WTC11 (cell line): ENCODE data around the gene RXRA. TPM values are rescaled to one million over a fixed set of nuclear protein-coding genes. Genes with fewer than 3 reads are reported as not detected.

Experiments used
- ATAC-seq: fragments of 200-7000 bp; cut with Tn5 transposase; 2 replicates; pipeline ENCODE4 v1.10.0; 2021; ENCODE audit warnings: mild to moderate bottlenecking, moderate library complexity
- CTCF ChIA-PET: fragments of 300-600 bp; sonication (Branson Sonifier 250); formaldehyde crosslinking; loops from one replicate; lab custom pipeline; 2021; ENCODE audit warnings: antibody characterized with exemption; lab: Charles Lee
- POLR2A ChIA-PET: fragments of 350-600 bp; sonication (Branson Sonifier 250); formaldehyde crosslinking; loops from one replicate; lab custom pipeline; 2021; ENCODE audit warnings: antibody characterized with exemption; lab: Charles Lee
- DNase-seq: peaks from one replicate; pipeline ENCODE4 v3.0.0; 2021; ENCODE audit warnings: low spot score
- H3K27ac Mint-ChIP-seq: 2 replicates; pipeline ENCODE4 v1.8.0; 2021; ENCODE audit warnings: mixed read lengths
- H3K27me3 Mint-ChIP-seq: 2 replicates; pipeline ENCODE4 v1.8.0; 2021; ENCODE audit warnings: low read depth, mild to moderate bottlenecking, moderate library complexity, mixed read lengths
- H3K36me3 Mint-ChIP-seq: 2 replicates; pipeline ENCODE4 v1.8.0; 2021; ENCODE audit warnings: mixed read lengths
- H3K4me1 Mint-ChIP-seq: 2 replicates; pipeline ENCODE4 v1.8.0; 2022; ENCODE audit warnings: mixed read lengths
- H3K4me3 Mint-ChIP-seq: 2 replicates; pipeline ENCODE4 v1.8.0; 2021; ENCODE audit warnings: mild to moderate bottlenecking, moderate library complexity, mixed read lengths
- H3K9me3 Mint-ChIP-seq: 2 replicates; pipeline ENCODE4 v1.8.0; 2021; ENCODE audit warnings: mixed read lengths
- ATF1 ChIP-seq: sonication (generic); formaldehyde crosslinking; IDR thresholded peaks from 2 replicates; pipeline ENCODE4 v1.8.1; 2023; ENCODE audit warnings: mild to moderate bottlenecking, moderate library complexity, missing genetic modification reagents
- CDX4 ChIP-seq: fragments of 250-450 bp; sonication (Bioruptor Pico); IDR thresholded peaks from 2 replicates; pipeline ENCODE4 v1.9.0; 2021; ENCODE audit warnings: moderate library complexity, mild to moderate bottlenecking, inconsistent platforms, borderline replicate concordance
- CREB1 ChIP-seq: sonication (generic); formaldehyde crosslinking; IDR thresholded peaks from 2 replicates; pipeline ENCODE4 v1.8.0; 2023; ENCODE audit warnings: mild to moderate bottlenecking, missing genetic modification reagents
- E2F5 ChIP-seq: sonication (generic); formaldehyde crosslinking; IDR thresholded peaks from 2 replicates; pipeline ENCODE4 v1.8.1; 2022; ENCODE audit warnings: mild to moderate bottlenecking, moderate library complexity, missing genetic modification reagents
- ETV6 ChIP-seq: sonication (generic); formaldehyde crosslinking; IDR thresholded peaks from 2 replicates; pipeline ENCODE4 v1.8.1; 2022; ENCODE audit warnings: mild to moderate bottlenecking, missing genetic modification reagents
- FOXJ3 ChIP-seq: sonication (generic); formaldehyde crosslinking; IDR thresholded peaks from 2 replicates; pipeline ENCODE4 v1.9.0; 2021; ENCODE audit warnings: missing genetic modification reagents, mild to moderate bottlenecking, borderline replicate concordance
- FOXK1 ChIP-seq: sonication (generic); formaldehyde crosslinking; IDR thresholded peaks from 2 replicates; pipeline ENCODE4 v1.8.0; 2022; ENCODE audit warnings: mild to moderate bottlenecking, moderate library complexity, missing genetic modification reagents
- MLX ChIP-seq: sonication (generic); formaldehyde crosslinking; IDR thresholded peaks from 2 replicates; pipeline ENCODE4 v1.8.1; 2023; ENCODE audit warnings: mild to moderate bottlenecking, missing genetic modification reagents, moderate library complexity
- NFYB ChIP-seq: sonication (generic); formaldehyde crosslinking; conservative IDR thresholded peaks from 2 replicates; pipeline ENCODE4 v1.8.0; 2022; ENCODE audit warnings: low read depth, missing genetic modification reagents
- NR2C2 ChIP-seq: sonication (generic); formaldehyde crosslinking; IDR thresholded peaks from 2 replicates; pipeline ENCODE4 v1.8.0; 2022; ENCODE audit warnings: mild to moderate bottlenecking, missing genetic modification reagents
- OVOL2 ChIP-seq: fragments of 250-450 bp; sonication (Bioruptor Pico); IDR thresholded peaks from 2 replicates; pipeline ENCODE4 v1.9.0; 2021; ENCODE audit warnings: mild to moderate bottlenecking, borderline replicate concordance
- TEAD1 ChIP-seq: sonication (generic); formaldehyde crosslinking; IDR thresholded peaks from 2 replicates; pipeline ENCODE4 v1.8.0; 2022; ENCODE audit warnings: mild to moderate bottlenecking, missing genetic modification reagents
- TEAD4 ChIP-seq: sonication (generic); formaldehyde crosslinking; IDR thresholded peaks from 2 replicates; pipeline ENCODE4 v1.8.0; 2022; ENCODE audit warnings: mild to moderate bottlenecking, missing genetic modification reagents
- ZNF232 ChIP-seq: sonication (generic); formaldehyde crosslinking; IDR thresholded peaks from 2 replicates; pipeline ENCODE4 v1.8.0; 2022; ENCODE audit warnings: mild to moderate bottlenecking, missing genetic modification reagents
- ZNF263 ChIP-seq: sonication (generic); formaldehyde crosslinking; IDR thresholded peaks from 2 replicates; pipeline ENCODE4 v1.8.1; 2022; ENCODE audit warnings: low read depth, mild to moderate bottlenecking, moderate library complexity, missing genetic modification reagents
- ZNF317 ChIP-seq: sonication (generic); formaldehyde crosslinking; IDR thresholded peaks from 2 replicates; pipeline ENCODE4 v1.8.1; 2023; ENCODE audit warnings: low read depth, mild to moderate bottlenecking, moderate library complexity, missing genetic modification reagents, borderline replicate concordance
- ZNF423 ChIP-seq: fragments of 250-450 bp; sonication (Bioruptor Pico); IDR thresholded peaks from 2 replicates; pipeline ENCODE4 v2.1.2; 2022; ENCODE audit warnings: mild to moderate bottlenecking, moderate library complexity
- ZNF425 ChIP-seq: fragments of 250-450 bp; sonication (Bioruptor Pico); conservative IDR thresholded peaks from 2 replicates; pipeline ENCODE4 v1.9.0; 2021; ENCODE audit warnings: mild to moderate bottlenecking
- ZNF512 ChIP-seq: sonication (generic); formaldehyde crosslinking; IDR thresholded peaks from 2 replicates; pipeline ENCODE4 v1.8.1; 2022; ENCODE audit warnings: missing genetic modification reagents, borderline replicate concordance
- ZNF671 ChIP-seq: fragments of 250-450 bp; sonication (Bioruptor Pico); IDR thresholded peaks from 2 replicates; pipeline ENCODE4 v1.8.0; 2021; ENCODE audit warnings: mild to moderate bottlenecking
- total RNA-seq: library from RNA; stranded (reverse); gene quantifications from 3 replicates; pipeline ENCODE4 v1.2.3, GENCODE V29; 2021

Gene RXRA
- total RNA-seq, 1 experiment from 2014 or later = 27.5 TPM

- TF ChIP-seq CDX4 = no peak
Observed at GRCh38 chr9:134384811-134385479, 58.7 kb downstream of the RXRA start (continued).

GRCh38 chr9:134385915-134386314 lies 59.7 kb downstream of the RXRA start:
- Mint-ChIP-seq H3K27me3 (no peaks in the 10 kb centered on the region), H3K4me1 (peaks cover 5% of the 10 kb centered on the region), H3K27ac (no peak overlapping the region), H3K9me3 (no peaks in the 10 kb centered on the region), H3K36me3 (no peaks in the 10 kb centered on the region), H3K4me3 (no peak overlapping the region)
- CTCF ChIA-PET = no interaction called here
- no peak for TF ChIP-seq NFYB (CRISPR knock-in tag)
- TF ChIP-seq ETV6 (CRISPR knock-in tag) = no peak
- TF ChIP-seq NR2C2 (CRISPR knock-in tag) = no peak
- no peak for TF ChIP-seq CREB1 (CRISPR knock-in tag)
- TF ChIP-seq OVOL2 (CRISPR knock-in tag) = no peak
- TF ChIP-seq ZNF425 = no peak
- no peak for TF ChIP-seq TEAD1 (CRISPR knock-in tag)
- no peak for TF ChIP-seq ZNF263 (CRISPR knock-in tag)
- TF ChIP-seq ZNF671 (CRISPR knock-in tag) = no peak
- no peak for TF ChIP-seq CDX4
- TF ChIP-seq ZNF232 = no peak
- no peak for TF ChIP-seq TEAD4 (CRISPR knock-in tag)
- TF ChIP-seq FOXK1 (CRISPR knock-in tag) = no peak
- TF ChIP-seq ATF1 (CRISPR knock-in tag) = no peak
- no peak for DNase-seq
- POLR2A ChIA-PET = no interaction called here
- no peak for ATAC-seq

GRCh38 chr9:134386951-134387831 lies 60.9 kb downstream of the RXRA start:
- H3K27me3 Mint-ChIP-seq = no peaks in the 10 kb centered on the region
- CTCF ChIA-PET = interaction anchor here (1.5 kb wide), 1 partner anchor 212 kb away, joined by 3 read pairs; no protein-coding TSS in a partner anchor
- H3K27ac Mint-ChIP-seq = no peak overlapping the region
- H3K36me3 Mint-ChIP-seq = no peaks in the 10 kb centered on the region
- no peak for ATAC-seq
- H3K4me3 Mint-ChIP-seq = no peak overlapping the region
- no peaks in the 10 kb centered on the region for H3K9me3 Mint-ChIP-seq
- POLR2A ChIA-PET = no interaction called here
- no peak for DNase-seq
- TF ChIP-seq ZNF423 (CRISPR knock-in tag) (no peak), ATF1 (CRISPR knock-in tag) (no peak)
- no peaks in the 10 kb centered on the region for H3K4me1 Mint-ChIP-seq

GRCh38 chr9:134388289-134388808 lies 62.1 kb downstream of the RXRA start:
- Mint-ChIP-seq H3K27ac (peak overlapping the region; percentile 67), H3K4me3 (no peak overlapping the region)

More at GRCh38 chr9:134388289-134388808, 62.1 kb downstream of the RXRA start:
- H3K9me3 Mint-ChIP-seq = no peaks in the 10 kb centered on the region
- ChIA-PET POLR2A (no interaction called here), CTCF (interaction anchor here (1.5 kb wide), 1 partner anchor 213 kb away, joined by 3 read pairs; no protein-coding TSS in a partner anchor)
- no peaks in the 10 kb centered on the region for H3K4me1 Mint-ChIP-seq
- ATAC-seq (no peak), DNase-seq (no peak)
- no peaks in the 10 kb centered on the region for H3K27me3 Mint-ChIP-seq
- TF ChIP-seq ZNF423 (CRISPR knock-in tag) (no peak), TEAD4 (CRISPR knock-in tag) (no peak), ATF1 (CRISPR knock-in tag) (no peak), ZNF512 (CRISPR knock-in tag) (no peak), MLX (CRISPR knock-in tag) (no peak), ZNF317 (CRISPR knock-in tag) (no peak), NFYB (CRISPR knock-in tag) (no peak), FOXJ3 (no peak), E2F5 (CRISPR knock-in tag) (no peak)
- H3K36me3 Mint-ChIP-seq = no peaks in the 10 kb centered on the region
